Suprapubic skin (tissue), 4 donors: ENCODE measurements around the gene SNCG. TPM values are rescaled to one million over a fixed set of nuclear protein-coding genes. Genes with fewer than 3 reads are reported as not detected.
A peak's percentile ranks its signal among the peaks of the same experiment; 100 is the strongest.

Experiments
- DNase-seq, 2 donors: peaks; one replicate each; pipeline ENCODE4 v3.0.0-alpha.2; 2019; ENCODE audit warnings: low spot score in 2 of 2
- H3K27ac ChIP-seq: fragments of 200-600 bp; sonication (generic); one replicate; pipeline ENCODE4 v1.5.1; 2019
- H3K27me3 ChIP-seq: fragments of 200-600 bp; sonication (generic); one replicate; pipeline ENCODE4 v1.5.1; 2019
- H3K36me3 ChIP-seq: fragments of 200-600 bp; sonication (generic); one replicate; pipeline ENCODE4 v1.5.1; 2019
- H3K4me1 ChIP-seq: fragments of 200-600 bp; sonication (generic); one replicate; pipeline ENCODE4 v1.5.1; 2019
- H3K4me3 ChIP-seq: fragments of 200-600 bp; sonication (generic); one replicate; pipeline ENCODE4 v1.5.1; 2019; ENCODE audit warnings: mild to moderate bottlenecking
- H3K9me3 ChIP-seq: fragments of 200-600 bp; sonication (generic); one replicate; pipeline ENCODE4 v1.5.1; 2019
- CTCF ChIP-seq, 2 donors: fragments of 200-600 bp in 1 of 2; fragments of 450-650 bp in 1 of 2; sonication (generic) in 1 of 2; IDR thresholded peaks; one replicate each; pipeline ENCODE4 v1.5.1; 2016 to 2019; ENCODE audit warnings: antibody characterized with exemption in 2 of 2, mild to moderate bottlenecking in 1 of 2, moderate library complexity in 1 of 2
- EP300 ChIP-seq: sonication (generic); formaldehyde crosslinking; IDR thresholded peaks from one replicate; pipeline ENCODE4 v1.6.1; 2017; ENCODE audit warnings: antibody characterized with exemption
- POLR2A ChIP-seq, 2 donors: fragments of 450-650 bp; IDR thresholded peaks; one replicate each; pipeline ENCODE4 v1.6.1; 2017; ENCODE audit warnings: antibody characterized with exemption in 2 of 2, mild to moderate bottlenecking in 2 of 2, moderate library complexity in 2 of 2
- POLR2AphosphoS5 ChIP-seq, 3 donors: sonication (generic); formaldehyde crosslinking; IDR thresholded peaks; one replicate each; pipeline ENCODE4 v1.6.1; 2017; ENCODE audit warnings: antibody characterized with exemption in 3 of 3
- WGBS: methylation state at CpG from one replicate; pipeline ENCODE4 v1.1.5; 2018; 5-methylcytosine and 5-hydroxymethylcytosine counted together
- total RNA-seq, 4 donors: library from RNA; depleted of rRNA; stranded (reverse); fragments of >200 nt; gene quantifications; one replicate each; pipeline ENCODE4 v1.1.0, GENCODE V29; 2016

SNCG gene
- total RNA-seq, 4 donors from 2014 or later = 20.7 to 27.1 (median 24.6) TPM

GRCh38 chr10:86955501-86956194, 2.8 kb upstream of the SNCG start:
- Histone ChIP-seq H3K27me3 (no peaks in the 10 kb centered on the region), H3K4me3 (peak overlapping the region; percentile 31), H3K27ac (peak overlapping the region; percentile 75), H3K4me1 (peaks cover 68% of the 10 kb centered on the region), H3K36me3 (no peaks in the 10 kb centered on the region), H3K9me3 (no peaks in the 10 kb centered on the region)
- TF ChIP-seq POLR2A (IDR thresholded peaks at IDR 0.05) (no peak), EP300 (no peak), POLR2AphosphoS5 (IDR thresholded peaks at IDR 0.05) (no peak), CTCF (IDR thresholded peaks at IDR 0.05) (no peak)
- 70% methylated on average over 7 of the region's 16 CpGs for WGBS
- peak in 1 of 2 donors; percentile 67 for DNase-seq

GRCh38 chr10:86956195-86956847, 2.1 kb upstream of the SNCG start:
- H3K4me1 ChIP-seq = peaks cover 74% of the 10 kb centered on the region
- H3K9me3 ChIP-seq = no peaks in the 10 kb centered on the region
- no peaks in the 10 kb centered on the region for H3K27me3 ChIP-seq
- 40% methylated on average over 2 of the region's 7 CpGs for whole genome bisulfite sequencing
- H3K27ac ChIP-seq = peak overlapping the region; percentile 63
- TF ChIP-seq CTCF (IDR thresholded peaks at IDR 0.05) (no peak), POLR2A (IDR thresholded peaks at IDR 0.05) (no peak), EP300 (no peak), POLR2AphosphoS5 (IDR thresholded peaks at IDR 0.05) (no peak)
- DNase-seq = peak in 1 of 2 donors; percentile 60
- peak overlapping the region; percentile 31 for H3K4me3 ChIP-seq
- no peaks in the 10 kb centered on the region for H3K36me3 ChIP-seq

GRCh38 chr10:86956848-86957448, 1.5 kb upstream of the SNCG start:
- WGBS = 87% methylated on average over 3 of the region's 7 CpGs
- no peaks in the 10 kb centered on the region for H3K27me3 ChIP-seq
- H3K36me3 ChIP-seq = no peaks in the 10 kb centered on the region
- TF ChIP-seq CTCF (IDR thresholded peaks at IDR 0.05) (no peak), POLR2AphosphoS5 (IDR thresholded peaks at IDR 0.05) (no peak), EP300 (no peak), POLR2A (IDR thresholded peaks at IDR 0.05) (no peak)
- H3K27ac ChIP-seq = peak overlapping the region; percentile 63
- peaks cover 78% of the 10 kb centered on the region for H3K4me1 ChIP-seq
- peak overlapping the region; percentile 31 for H3K4me3 ChIP-seq
- H3K9me3 ChIP-seq = no peaks in the 10 kb centered on the region
- DNase-seq = no peak

- peak within 1 kb of the TSS; percentile 63 for H3K27ac ChIP-seq
- peak within 1 kb of the TSS; percentile 31 for H3K4me3 ChIP-seq
- no peaks in the 10 kb centered on the region for H3K9me3 ChIP-seq
- peaks cover 81% of the 10 kb centered on the region for H3K4me1 ChIP-seq
- WGBS = 60% methylated on average over 9 of the region's 9 CpGs
- H3K27me3 ChIP-seq = no peaks in the 10 kb centered on the region
- TF ChIP-seq POLR2A (IDR thresholded peaks at IDR 0.05) (no peak), POLR2AphosphoS5 (IDR thresholded peaks at IDR 0.05) (no peak), EP300 (no peak), CTCF (IDR thresholded peaks at IDR 0.05) (no peak)
- DNase-seq = no peak
- no peaks in the 10 kb centered on the region for H3K36me3 ChIP-seq
Observed at GRCh38 chr10:86957471-86958115, 806 bp upstream of the SNCG start, which contains the start of gene MMRN2. MMRN2 (minus strand) TSS chr10:86957615; CDS start chr10:86957541, 74 bp downstream.
